ENCODE measurements around the gene ADAM12. TPM values are rescaled to one million over a fixed set of nuclear protein-coding genes. Genes with fewer than 3 reads are reported as not detected.

ADAM12 gene
- total and polyA plus RNA-seq, 2 experiments from 2014 or later = 0.13 to 0.87 TPM

DNA sequence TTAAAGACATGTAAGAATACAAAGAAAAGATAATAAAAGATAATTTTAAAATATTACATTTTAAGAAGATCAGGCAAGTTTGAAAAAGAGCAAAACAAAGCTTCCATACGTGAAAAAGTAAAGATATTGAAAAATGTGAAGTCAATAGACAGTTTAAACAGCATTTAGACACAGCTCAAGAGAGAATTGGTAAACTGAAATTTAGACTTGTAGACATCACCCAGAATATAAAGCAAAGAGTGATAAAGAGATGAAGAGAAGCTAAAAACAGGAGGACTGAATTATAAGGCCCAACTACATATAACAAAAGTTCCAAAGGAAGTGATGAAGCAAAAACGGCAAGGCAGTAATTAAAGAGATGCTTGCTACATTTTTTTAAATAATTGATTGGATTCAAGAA is 13.8 kb downstream of the ADAM12 start:
- H3K36me3 ChIP-seq (ENCODE audit: insufficient read depth) = peaks cover 6% of the 10 kb centered on the region; the same call in 1 of the 2 replicates
- no peaks in the 10 kb centered on the region for H3K79me2 ChIP-seq (replicated peaks; ENCODE audit: insufficient read depth)
- H3K27me3 ChIP-seq (ENCODE audit: insufficient read depth) = no peaks in the 10 kb centered on the region
- no peak overlapping the region for H2AFZ ChIP-seq
- no peak overlapping the region for H3K4me3 ChIP-seq
- H3K36me3 Mint-ChIP-seq (ENCODE audit: low read depth) = peaks cover 24% of the 10 kb centered on the region
- peaks cover 2% of the 10 kb centered on the region for H3K27me3 Mint-ChIP-seq (ENCODE audit: insufficient read depth, low read depth, poor library complexity)
- H3K4me2 ChIP-seq = no peak overlapping the region
- H3K27ac Mint-ChIP-seq = no peak overlapping the region
- DNase-seq (ENCODE audit: low spot score) (no peak), ATAC-seq (no peak)
- H3K27ac ChIP-seq (ENCODE audit: low read depth) = no peak overlapping the region
- no peak overlapping the region for H3K4me3 Mint-ChIP-seq
- no peaks in the 10 kb centered on the region for H4K20me1 ChIP-seq (replicated peaks; ENCODE audit: insufficient read depth)
- H3K9me2 ChIP-seq (ENCODE audit: insufficient read depth) = no peaks in the 10 kb centered on the region; the same call in 1 of the 2 replicates
- H3K9me3 Mint-ChIP-seq = peaks cover 28% of the 10 kb centered on the region
- H3K4me1 ChIP-seq (ENCODE audit: insufficient read depth) = no peaks in the 10 kb centered on the region
- H3K4me1 Mint-ChIP-seq = no peaks in the 10 kb centered on the region
- no peak for TF ChIP-seq EZH2 (IDR thresholded peaks at IDR 0.05; ENCODE audit: low read depth, unreplicated experiment)
- TF ChIP-seq NANOG (IDR thresholded peaks at IDR 0.05; ENCODE audit: borderline replicate concordance) = no peak
- TF ChIP-seq ZNF114 (CRISPR knock-in tag; IDR thresholded peaks at IDR 0.05) = no peak
- TF ChIP-seq ZNF462 (CRISPR knock-in tag; IDR thresholded peaks at IDR 0.05) = no peak
- TF ChIP-seq EZH2phosphoT487 (IDR thresholded peaks at IDR 0.05; ENCODE audit: unreplicated experiment) = no peak
- TF ChIP-seq, protein P1, sequence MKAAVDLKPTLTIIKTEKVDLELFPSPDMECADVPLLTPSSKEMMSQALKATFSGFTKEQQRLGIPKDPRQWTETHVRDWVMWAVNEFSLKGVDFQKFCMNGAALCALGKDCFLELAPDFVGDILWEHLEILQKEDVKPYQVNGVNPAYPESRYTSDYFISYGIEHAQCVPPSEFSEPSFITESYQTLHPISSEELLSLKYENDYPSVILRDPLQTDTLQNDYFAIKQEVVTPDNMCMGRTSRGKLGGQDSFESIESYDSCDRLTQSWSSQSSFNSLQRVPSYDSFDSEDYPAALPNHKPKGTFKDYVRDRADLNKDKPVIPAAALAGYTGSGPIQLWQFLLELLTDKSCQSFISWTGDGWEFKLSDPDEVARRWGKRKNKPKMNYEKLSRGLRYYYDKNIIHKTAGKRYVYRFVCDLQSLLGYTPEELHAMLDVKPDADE (IDR thresholded peaks at IDR 0.05) = no peak
- TF ChIP-seq CREB1 (CRISPR knock-in tag; IDR thresholded peaks at IDR 0.05; ENCODE audit: low read depth) = no peak
- TF ChIP-seq REST (IDR thresholded peaks at IDR 0.05; ENCODE audit: unreplicated experiment) = no peak
- no peak for TF ChIP-seq STAT1 (IDR thresholded peaks at IDR 0.05; ENCODE audit: unreplicated experiment)
- TF ChIP-seq JUNB (IDR thresholded peaks at IDR 0.05; ENCODE audit: unreplicated experiment) = no peak
- no peak for TF ChIP-seq CTCF (conservative IDR thresholded peaks at IDR 0.05; ENCODE audit: low read depth in 2 of 2)
- no peak for TF ChIP-seq POLR2AphosphoS5 (IDR thresholded peaks at IDR 0.05; ENCODE audit: low read depth)
- TF ChIP-seq ZNF331 (CRISPR knock-in tag; IDR thresholded peaks at IDR 0.05; ENCODE audit: low read depth) = no peak
- H3F3A ChIP-seq (replicated peaks; ENCODE audit: low read depth) = no peaks in the 10 kb centered on the region
